ENCODE data around the gene MAT1A.

MAT1A gene

GRCh38 chr10:80288849-80289248, 609 bp downstream of the MAT1A start:
- ChIA-PET POLR2A (no interaction called here), CTCF (interaction anchor here (0.6 to 0.7 kb wide), 2 partner anchors 32 to 1942 kb away, joined by 3 to 5 read pairs; no protein-coding TSS in a partner anchor)
- no peak overlapping the region for H3K27ac ChIP-seq (ENCODE audit: extremely low read depth, low read depth, low read length)
- TF ChIP-seq ZNF621 (tag by site-specific recombination; IDR thresholded peaks at IDR 0.05) (no peak), ZNF791 (tag by site-specific recombination; IDR thresholded peaks at IDR 0.05) (no peak), ZXDB (tag by site-specific recombination; IDR thresholded peaks at IDR 0.05) (no peak)
- TF ChIP-seq, protein P1, sequence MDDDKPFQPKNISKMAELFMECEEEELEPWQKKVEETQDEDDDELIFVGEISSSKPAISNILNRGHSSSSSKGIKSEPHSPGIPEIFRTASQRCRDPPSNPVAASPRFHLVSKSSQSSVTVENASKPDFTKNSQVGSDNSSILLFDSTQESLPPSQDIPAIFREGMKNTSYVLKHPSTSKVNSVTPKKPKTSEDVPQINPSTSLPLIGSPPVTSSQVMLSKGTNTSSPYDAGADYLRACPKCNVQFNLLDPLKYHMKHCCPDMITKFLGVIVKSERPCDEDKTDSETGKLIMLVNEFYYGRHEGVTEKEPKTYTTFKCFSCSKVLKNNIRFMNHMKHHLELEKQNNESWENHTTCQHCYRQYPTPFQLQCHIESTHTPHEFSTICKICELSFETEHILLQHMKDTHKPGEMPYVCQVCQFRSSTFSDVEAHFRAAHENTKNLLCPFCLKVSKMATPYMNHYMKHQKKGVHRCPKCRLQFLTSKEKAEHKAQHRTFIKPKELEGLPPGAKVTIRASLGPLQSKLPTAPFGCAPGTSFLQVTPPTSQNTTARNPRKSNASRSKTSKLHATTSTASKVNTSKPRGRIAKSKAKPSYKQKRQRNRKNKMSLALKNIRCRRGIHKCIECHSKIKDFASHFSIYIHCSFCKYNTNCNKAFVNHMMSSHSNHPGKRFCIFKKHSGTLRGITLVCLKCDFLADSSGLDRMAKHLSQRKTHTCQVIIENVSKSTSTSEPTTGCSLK (tag by site-specific recombination; IDR thresholded peaks at IDR 0.05) = no peak
- H3K4me3 ChIP-seq (ENCODE audit: low read depth, low read length) = no peak overlapping the region
- no peaks in the 10 kb centered on the region for H3K36me3 ChIP-seq (ENCODE audit: control insufficient read depth in 2 of 2, insufficient read depth in 1 of 2, low read length in 2 of 2)
- H3K4me1 ChIP-seq (ENCODE audit: control insufficient read depth, insufficient read depth, low read length) = no peaks in the 10 kb centered on the region
- no peaks in the 10 kb centered on the region for H3K9me3 ChIP-seq (ENCODE audit: control insufficient read depth, insufficient read depth, low read depth, low read length)

- TF ChIP-seq ZNF654 (tag by site-specific recombination; IDR thresholded peaks at IDR 0.05; ENCODE audit: low read depth) = no peak
- TF ChIP-seq ZNF621 (tag by site-specific recombination; IDR thresholded peaks at IDR 0.05) = no peak
- TF ChIP-seq ZNF18 (tag by site-specific recombination; IDR thresholded peaks at IDR 0.05) = no peak
- TF ChIP-seq ZNF335 (tag by site-specific recombination; conservative IDR thresholded peaks at IDR 0.05) = no peak
- TF ChIP-seq ZNF214 (tag by site-specific recombination; IDR thresholded peaks at IDR 0.05; ENCODE audit: borderline replicate concordance) = no peak
- no peak for TF ChIP-seq ZNF114 (tag by site-specific recombination; IDR thresholded peaks at IDR 0.05)
- TF ChIP-seq ZNF354C (tag by site-specific recombination; IDR thresholded peaks at IDR 0.05; ENCODE audit: borderline replicate concordance, low read depth) = no peak
- POLR2A ChIA-PET = no interaction called here
Measured at GRCh38 chr10:80284522-80284921, 4.9 kb downstream of the MAT1A start.

DNA sequence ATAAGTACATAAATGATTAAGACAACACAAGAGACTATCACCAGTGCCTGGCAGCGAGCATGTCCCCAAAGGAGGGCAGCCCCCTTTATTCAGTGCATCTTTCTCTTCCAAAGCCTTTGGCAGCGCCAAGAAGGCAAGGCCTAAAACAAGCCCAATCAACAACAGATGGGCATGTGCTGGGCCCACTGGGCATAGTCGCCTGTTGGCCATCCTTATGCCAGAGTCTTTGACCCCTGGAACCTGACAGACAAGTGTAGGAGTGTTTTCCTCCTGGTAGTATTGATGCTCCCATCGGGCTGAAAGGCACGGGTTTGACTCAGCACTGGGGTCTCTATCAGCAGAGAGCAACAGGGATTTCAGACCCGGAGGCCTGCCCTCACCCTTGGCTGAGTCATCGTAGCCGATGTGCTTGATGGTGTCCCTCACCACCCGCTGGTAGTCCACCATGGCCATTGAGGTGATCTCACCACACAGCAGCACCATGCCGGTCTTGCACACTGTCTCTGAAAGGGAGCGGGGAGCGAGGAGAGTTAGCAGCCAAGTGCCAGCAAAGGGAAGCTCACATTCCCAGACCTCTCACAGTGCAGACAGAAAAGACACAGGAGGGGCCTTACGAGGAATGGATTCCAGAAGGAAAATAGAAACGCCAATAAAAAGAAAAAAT, 5.8 kb downstream of the MAT1A start:
- Histone ChIP-seq H3K9me3 (ENCODE audit: control insufficient read depth, insufficient read depth, low read depth, low read length) (no peaks in the 10 kb centered on the region), H3K4me1 (ENCODE audit: control insufficient read depth, insufficient read depth, low read length) (no peaks in the 10 kb centered on the region), H3K4me3 (ENCODE audit: low read depth, low read length) (no peak overlapping the region), H3K36me3 (ENCODE audit: control insufficient read depth in 2 of 2, insufficient read depth in 1 of 2, low read length in 2 of 2) (no peaks in the 10 kb centered on the region), H3K27ac (ENCODE audit: extremely low read depth, low read depth, low read length) (no peak overlapping the region)
- CTCF ChIA-PET = interaction anchor here (0.5 to 0.7 kb wide), 3 partner anchors 23 to 685 kb away, joined by 3 to 4 read pairs (median 3); no protein-coding TSS in a partner anchor
- POLR2A ChIA-PET = no interaction called here
- TF ChIP-seq ZNF560 (tag by site-specific recombination; IDR thresholded peaks at IDR 0.05; ENCODE audit: borderline replicate concordance) = no peak

More at GRCh38 chr10:80284522-80284921, 4.9 kb downstream of the MAT1A start:
- CTCF ChIA-PET = interaction anchor here (0.6 kb wide), 1 partner anchor 141 kb away, joined by 3 read pairs; no protein-coding TSS in a partner anchor
- Histone ChIP-seq H3K27ac (ENCODE audit: extremely low read depth, low read depth, low read length) (no peak overlapping the region), H3K36me3 (ENCODE audit: control insufficient read depth in 2 of 2, insufficient read depth in 1 of 2, low read length in 2 of 2) (no peaks in the 10 kb centered on the region), H3K4me1 (ENCODE audit: control insufficient read depth, insufficient read depth, low read length) (no peaks in the 10 kb centered on the region), H3K4me3 (ENCODE audit: low read depth, low read length) (no peak overlapping the region), H3K9me3 (ENCODE audit: control insufficient read depth, insufficient read depth, low read depth, low read length) (no peaks in the 10 kb centered on the region)

DNA sequence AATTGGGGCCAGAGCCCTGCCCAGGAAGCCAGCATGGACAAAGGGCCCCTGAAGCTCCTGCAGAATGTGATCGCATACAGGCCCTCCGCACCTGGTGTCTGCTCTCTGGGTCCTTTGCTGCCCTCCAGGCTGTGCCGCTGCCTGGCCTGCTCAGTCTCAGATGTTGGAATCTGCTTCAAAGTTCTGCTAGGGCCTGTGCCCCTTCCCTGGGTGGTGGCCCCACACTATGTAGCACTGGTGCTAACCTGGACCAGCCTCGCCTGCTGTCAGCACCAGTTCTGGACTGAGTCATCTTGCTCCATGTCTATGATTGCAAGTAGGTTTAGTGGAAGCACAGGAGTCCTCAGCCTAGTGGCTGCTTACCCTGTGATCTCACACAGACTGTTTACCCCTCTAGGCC, 6.3 kb downstream of the MAT1A start:
- no peaks in the 10 kb centered on the region for H3K9me3 ChIP-seq (ENCODE audit: control insufficient read depth, insufficient read depth, low read depth, low read length)
- no peak overlapping the region for H3K27ac ChIP-seq (ENCODE audit: extremely low read depth, low read depth, low read length)
- ChIA-PET CTCF (interaction anchor here (0.7 kb wide), 1 partner anchor 22 kb away, joined by 3 read pairs; no protein-coding TSS in a partner anchor), POLR2A (no interaction called here)
- TF ChIP-seq ZNF214 (tag by site-specific recombination; IDR thresholded peaks at IDR 0.05; ENCODE audit: borderline replicate concordance) = no peak
- no peaks in the 10 kb centered on the region for H3K4me1 ChIP-seq (ENCODE audit: control insufficient read depth, insufficient read depth, low read length)
- no peaks in the 10 kb centered on the region for H3K36me3 ChIP-seq (ENCODE audit: control insufficient read depth in 2 of 2, insufficient read depth in 1 of 2, low read length in 2 of 2)
- H3K4me3 ChIP-seq (ENCODE audit: low read depth, low read length) = no peak overlapping the region

Measured in HEK293 (cell line).